NT2/D1 (cell line): ENCODE data around the gene PIP5K1C.

Experiments used
- SUZ12 ChIP-seq: IDR thresholded peaks from 2 replicates; pipeline ENCODE4 v1.6.1; 2011; ENCODE audit not compliant: insufficient read length, insufficient read depth; ENCODE audit errors: extremely low read depth
- YY1 ChIP-seq: IDR thresholded peaks from 2 replicates; pipeline ENCODE4 v1.6.1; 2011; ENCODE audit not compliant: insufficient read length, insufficient read depth

- TF ChIP-seq SUZ12 (no peak), YY1 (no peak)
Observed at GRCh38 chr19:3673506-3674439, 26.5 kb downstream of the PIP5K1C start.
